HG03520 (cell line): Measurements from ENCODE around the gene COL15A1.

Source experiments
- ATAC-seq: cut with Tn5 transposase; IDR thresholded peaks from one replicate; pipeline ENCODE4 v1.9.1; 2021; ENCODE audit warnings: mild to moderate bottlenecking, moderate library complexity; ENCODE audit not compliant: unreplicated experiment

Gene COL15A1

GRCh38 chr9:98992107-98992884, 48.6 kb downstream of the COL15A1 start:
- no peak for ATAC-seq

- ATAC-seq, result no peak
Measured at GRCh38 chr9:98992885-98993569, 49.3 kb downstream of the COL15A1 start.

- peak; percentile 45 for ATAC-seq
Measured at GRCh38 chr9:98993570-98993945, 49.9 kb downstream of the COL15A1 start.

GRCh38 chr9:98994172-98995058, 50.7 kb downstream of the COL15A1 start:
- ATAC-seq, result no peak

GRCh38 chr9:98995059-98995671, 51.5 kb downstream of the COL15A1 start:
- ATAC-seq, result no peak

GRCh38 chr9:98995971-98996504, 52.3 kb downstream of the COL15A1 start:
- ATAC-seq, result no peak

- no peak for ATAC-seq
Measured at GRCh38 chr9:98997604-98998003, 53.9 kb downstream of the COL15A1 start.

GRCh38 chr9:98998441-98999151, 54.9 kb downstream of the COL15A1 start:
- no peak for ATAC-seq

GRCh38 chr9:98999152-98999525, 55.4 kb downstream of the COL15A1 start:
- ATAC-seq, result no peak

- no peak for ATAC-seq
Measured at GRCh38 chr9:99000476-99001395, 57.0 kb downstream of the COL15A1 start.

GRCh38 chr9:99001892-99002291, 58.2 kb downstream of the COL15A1 start:
- no peak for ATAC-seq

- no peak for ATAC-seq
Measured at GRCh38 chr9:99002706-99003105, 59.0 kb downstream of the COL15A1 start.

GRCh38 chr9:99003308-99003707, 59.6 kb downstream of the COL15A1 start:
- ATAC-seq, result no peak

- no peak for ATAC-seq
Measured at GRCh38 chr9:99004115-99004514, 60.4 kb downstream of the COL15A1 start.

- ATAC-seq, result no peak
Measured at GRCh38 chr9:99004717-99005460, 61.2 kb downstream of the COL15A1 start.

GRCh38 chr9:99005651-99006050, 61.9 kb downstream of the COL15A1 start:
- ATAC-seq, result no peak

GRCh38 chr9:99006511-99006910, 62.8 kb downstream of the COL15A1 start:
- no peak for ATAC-seq

GRCh38 chr9:99006979-99007378, 63.3 kb downstream of the COL15A1 start:
- no peak for ATAC-seq
